Natural killer cell treated with Interleukin-12 subunit alpha and Interleukin-12 subunit beta and Interleukin-15 and Interleukin-18, amount 100 ng/mL, for 72 hours (primary cell): ENCODE results near the gene PADI3. TPM values are rescaled to one million over a fixed set of nuclear protein-coding genes. Genes with fewer than 3 reads are reported as not detected.
"Not testable (repeated sequence)": the region's sequence is repeated elsewhere in the genome, so short reads cannot be mapped to it uniquely, and the experiment has no call there.

Source experiments
- ATAC-seq, 2 donors: fragments of 150-1000 bp; cut with Tn5 transposase in 1 of 2; sonication (Bioruptor Pico), chemical (Tn5 transposase) in 1 of 2; 2 replicates each; pipeline ENCODE4 v1.10.0; 2021
- DNase-seq: peaks from one replicate; pipeline ENCODE4 v3.0.0; 2022; ENCODE audit warnings: low spot score
- H3K27ac Mint-ChIP-seq, 2 donors: 1 replicate in 1 of 2; 2 replicates in 1 of 2; pipeline ENCODE4 v1.8.0; 2022; ENCODE audit warnings: mixed read lengths in 2 of 2, mild to moderate bottlenecking in 1 of 2, moderate library complexity in 1 of 2
- H3K27me3 Mint-ChIP-seq, 2 donors: 1 replicate in 1 of 2; 2 replicates in 1 of 2; pipeline ENCODE4 v1.8.0; 2022; ENCODE audit warnings: mixed read lengths in 2 of 2
- H3K36me3 Mint-ChIP-seq: one replicate; pipeline ENCODE4 v1.8.0; 2022; ENCODE audit warnings: mixed read lengths
- H3K4me1 Mint-ChIP-seq, 2 donors: 1 replicate in 1 of 2; 2 replicates in 1 of 2; pipeline ENCODE4 v1.8.0; 2022; ENCODE audit warnings: low read depth in 2 of 2, mixed read lengths in 2 of 2, mild to moderate bottlenecking in 1 of 2
- H3K4me3 Mint-ChIP-seq: one replicate; pipeline ENCODE4 v1.8.0; 2022; ENCODE audit warnings: mixed read lengths
- H3K9me3 Mint-ChIP-seq: 2 replicates; pipeline ENCODE4 v1.8.0; 2022; ENCODE audit warnings: mixed read lengths
- total RNA-seq, 2 donors: library from RNA; stranded (reverse); gene quantifications; one replicate each; pipeline ENCODE4 v1.2.3, GENCODE V29; 2022

Gene PADI3
- total RNA-seq, 2 donors from 2014 or later, result not detected

- Mint-ChIP-seq H3K36me3 (no peaks in the 10 kb centered on the region), H3K9me3 (no peaks in the 10 kb centered on the region), H3K27ac (no peak overlapping the region), H3K4me1 (no peaks in the 10 kb centered on the region), H3K27me3 (peaks cover 13 to 16% of the 10 kb centered on the region in 2 donors), H3K4me3 (no peak overlapping the region)
- DNase-seq, result no peak
- peak in 1 of 2 donors; percentile 36 for ATAC-seq
These were observed 64.8 kb downstream of the PADI3 start for GRCh38 chr1:17313530-17314309.

DNA sequence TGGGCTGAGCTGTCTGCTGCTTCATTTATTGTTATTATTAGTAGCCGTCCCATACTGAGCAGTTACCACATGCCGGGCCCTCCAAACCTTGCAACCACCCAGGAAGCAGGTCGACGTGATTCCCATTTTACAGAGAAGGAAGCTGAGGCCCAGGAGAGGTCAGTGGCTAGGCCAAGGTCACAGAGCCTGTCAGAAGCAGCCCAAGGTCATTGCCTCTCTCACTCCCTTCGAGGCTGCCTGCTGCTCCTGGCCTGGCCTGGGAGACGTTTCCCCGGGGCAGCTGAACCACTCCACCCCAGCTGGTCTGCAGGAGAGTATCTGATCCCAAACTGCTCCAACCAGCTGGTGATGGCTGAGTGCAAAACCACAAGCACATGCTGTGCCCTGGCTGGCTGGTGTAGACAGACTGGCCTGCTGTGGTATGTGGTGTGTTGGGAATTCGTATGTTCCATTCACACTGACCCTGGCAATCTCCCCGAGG lies 65.6 kb downstream of the PADI3 start:
- H3K27ac Mint-ChIP-seq, result no peak overlapping the region
- H3K9me3 Mint-ChIP-seq, result no peaks in the 10 kb centered on the region
- H3K4me3 Mint-ChIP-seq, result no peak overlapping the region
- DNase-seq (no peak), ATAC-seq (peak; percentile 14 to 29)
- no peaks in the 10 kb centered on the region for H3K4me1 Mint-ChIP-seq
- H3K27me3 Mint-ChIP-seq, result peaks cover 13% of the 10 kb centered on the region in 2 donors
- H3K36me3 Mint-ChIP-seq, result no peaks in the 10 kb centered on the region

GRCh38 chr1:17315542-17316130 lies 66.7 kb downstream of the PADI3 start:
- DNase-seq, result no peak
- Mint-ChIP-seq H3K4me1 (no peaks in the 10 kb centered on the region), H3K27ac (no peak overlapping the region), H3K36me3 (no peaks in the 10 kb centered on the region), H3K27me3 (peaks cover 5 to 6% of the 10 kb centered on the region in 2 donors), H3K4me3 (no peak overlapping the region), H3K9me3 (no peaks in the 10 kb centered on the region)
- ATAC-seq, result no peak

- H3K27ac Mint-ChIP-seq, result no peak overlapping the region
- no peak overlapping the region for H3K4me3 Mint-ChIP-seq
- no peaks in the 10 kb centered on the region for H3K36me3 Mint-ChIP-seq
- ATAC-seq, result no peak
- no peaks in the 10 kb centered on the region for H3K9me3 Mint-ChIP-seq
- H3K4me1 Mint-ChIP-seq, result no peaks in the 10 kb centered on the region
- no peak for DNase-seq
- peaks cover 5 to 6% of the 10 kb centered on the region in 2 donors for H3K27me3 Mint-ChIP-seq
These were observed 67.8 kb downstream of the PADI3 start for GRCh38 chr1:17316704-17317103.

DNA sequence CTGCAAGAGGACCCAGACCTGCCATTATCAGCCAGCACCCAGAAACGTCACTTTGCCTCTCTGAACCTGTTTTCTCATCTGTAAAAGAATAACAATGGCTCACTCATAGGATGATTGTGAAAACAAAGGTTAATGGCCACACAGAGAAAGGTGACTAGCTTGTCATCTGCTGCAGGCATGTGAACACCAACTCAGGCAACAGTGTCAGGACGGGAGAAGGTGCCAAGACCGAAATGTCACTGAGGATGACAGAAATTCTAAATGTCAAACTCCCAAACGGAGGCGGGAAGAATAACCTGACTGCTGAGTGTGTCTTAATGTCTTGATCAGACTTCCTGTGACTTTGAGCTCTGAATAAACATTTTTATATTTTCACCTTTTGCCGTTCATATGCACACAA lies 69.4 kb downstream of the PADI3 start:
- H3K4me1 Mint-ChIP-seq, result no peaks in the 10 kb centered on the region
- DNase-seq (no peak), ATAC-seq (no peak)
- H3K36me3 Mint-ChIP-seq, result no peaks in the 10 kb centered on the region
- no peak overlapping the region for H3K4me3 Mint-ChIP-seq
- H3K9me3 Mint-ChIP-seq, result no peaks in the 10 kb centered on the region
- no peak overlapping the region for H3K27ac Mint-ChIP-seq
- H3K27me3 Mint-ChIP-seq, result peaks cover 2 to 9% of the 10 kb centered on the region in 2 donors

GRCh38 chr1:17319561-17320350 lies 70.9 kb downstream of the PADI3 start:
- peaks cover 0 to 12% of the 10 kb centered on the region in 2 donors for H3K27me3 Mint-ChIP-seq
- H3K27ac Mint-ChIP-seq, result no peak overlapping the region
- DNase-seq (no peak), ATAC-seq (no peak)
- no peaks in the 10 kb centered on the region for H3K4me1 Mint-ChIP-seq
- no peaks in the 10 kb centered on the region for H3K36me3 Mint-ChIP-seq
- H3K4me3 Mint-ChIP-seq, result no peak overlapping the region
- no peaks in the 10 kb centered on the region for H3K9me3 Mint-ChIP-seq

GRCh38 chr1:17321857-17322390 lies 73.0 kb downstream of the PADI3 start:
- H3K27me3 Mint-ChIP-seq, result peaks cover 0 to 31% of the 10 kb centered on the region in 2 donors
- H3K9me3 Mint-ChIP-seq, ATAC-seq, H3K36me3 Mint-ChIP-seq, H3K4me1 Mint-ChIP-seq, H3K27ac Mint-ChIP-seq, H3K4me3 Mint-ChIP-seq, DNase-seq: not testable (repeated sequence)

DNA sequence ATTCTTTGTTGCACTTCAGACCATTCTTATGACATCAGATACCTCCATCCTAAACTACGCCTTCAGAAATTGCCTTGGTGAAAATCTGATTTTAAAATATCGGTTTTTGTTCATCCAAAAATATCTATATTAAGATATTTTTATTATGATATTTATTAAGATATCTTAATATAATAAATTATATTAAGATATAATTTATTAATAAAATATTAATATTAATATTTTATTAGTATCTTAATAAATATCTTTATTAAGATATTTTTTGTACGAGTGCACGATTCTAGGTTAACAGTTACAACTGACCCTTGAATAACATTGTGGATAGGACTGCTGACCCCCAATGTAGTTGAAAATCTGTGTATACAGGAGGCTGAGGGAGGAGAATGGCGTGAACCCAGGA lies 80.0 kb downstream of the PADI3 start:
- ATAC-seq, result no peak
- Mint-ChIP-seq H3K36me3 (no peaks in the 10 kb centered on the region), H3K9me3 (no peaks in the 10 kb centered on the region), H3K27ac (no peak overlapping the region), H3K4me3 (no peak overlapping the region), H3K4me1 (no peaks in the 10 kb centered on the region), H3K27me3 (peaks cover 12 to 48% of the 10 kb centered on the region in 2 donors)
- DNase-seq, result no peak

GRCh38 chr1:17329610-17330009 lies 80.7 kb downstream of the PADI3 start:
- H3K4me1 Mint-ChIP-seq, result no peaks in the 10 kb centered on the region
- no peak for ATAC-seq
- H3K27me3 Mint-ChIP-seq, result peaks cover 12 to 47% of the 10 kb centered on the region in 2 donors

GRCh38 chr1:17330856-17331255 lies 82.0 kb downstream of the PADI3 start:
- H3K27ac Mint-ChIP-seq, result no peak overlapping the region
- no peaks in the 10 kb centered on the region for H3K36me3 Mint-ChIP-seq
- no peaks in the 10 kb centered on the region for H3K9me3 Mint-ChIP-seq
- DNase-seq, result no peak
- peaks cover 15 to 36% of the 10 kb centered on the region in 2 donors for H3K27me3 Mint-ChIP-seq
- peak in 1 of 2 donors; percentile 17 for ATAC-seq
- peaks cover 0 to under 1% of the 10 kb centered on the region in 2 donors for H3K4me1 Mint-ChIP-seq
- H3K4me3 Mint-ChIP-seq, result no peak overlapping the region

More at GRCh38 chr1:17329610-17330009, 80.7 kb downstream of the PADI3 start:
- no peak for DNase-seq
- Mint-ChIP-seq H3K9me3 (no peaks in the 10 kb centered on the region), H3K36me3 (no peaks in the 10 kb centered on the region), H3K4me3 (no peak overlapping the region), H3K27ac (no peak overlapping the region)

GRCh38 chr1:17333081-17333480 lies 84.2 kb downstream of the PADI3 start:
- Mint-ChIP-seq H3K36me3 (no peaks in the 10 kb centered on the region), H3K4me3 (no peak overlapping the region), H3K27ac (no peak overlapping the region), H3K27me3 (peaks cover 20 to 27% of the 10 kb centered on the region in 2 donors), H3K4me1 (peaks cover 5 to 6% of the 10 kb centered on the region in 2 donors), H3K9me3 (no peaks in the 10 kb centered on the region)
- DNase-seq, result no peak
- no peak for ATAC-seq
